GM12873 (cell line): ENCODE results near the gene TACR1.

Source experiments
- TF ChIP-seq, protein P1 (sequence below): IDR thresholded peaks from 2 replicates; pipeline ENCODE4 v1.5.1; 2012; ENCODE audit warnings: low read depth, mild to moderate bottlenecking, moderate library complexity, low read length, control low read depth; ENCODE audit not compliant: insufficient read depth; ENCODE audit errors: missing control alignments

TACR1 gene

DNA sequence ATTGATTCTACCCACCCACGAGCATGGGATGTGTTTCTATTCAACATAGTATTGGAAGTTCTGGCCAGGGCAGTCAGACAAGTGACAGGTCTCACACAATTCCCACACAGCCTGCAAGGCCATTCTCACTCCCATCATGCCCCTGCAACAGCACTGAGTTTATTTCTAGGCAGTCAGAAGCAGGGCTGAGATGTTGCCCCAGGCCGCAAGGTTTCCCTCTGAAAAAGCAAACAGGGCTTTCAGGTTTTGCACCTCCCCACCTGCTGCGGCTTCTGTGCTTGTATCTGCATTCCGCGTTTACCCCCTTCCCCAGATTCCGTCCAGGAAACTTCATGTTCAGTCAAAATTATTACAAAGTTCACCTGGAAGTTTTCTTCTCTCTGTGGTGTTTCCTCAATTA is 9.4 kb upstream of the TACR1 start:
- TF ChIP-seq, protein P1, sequence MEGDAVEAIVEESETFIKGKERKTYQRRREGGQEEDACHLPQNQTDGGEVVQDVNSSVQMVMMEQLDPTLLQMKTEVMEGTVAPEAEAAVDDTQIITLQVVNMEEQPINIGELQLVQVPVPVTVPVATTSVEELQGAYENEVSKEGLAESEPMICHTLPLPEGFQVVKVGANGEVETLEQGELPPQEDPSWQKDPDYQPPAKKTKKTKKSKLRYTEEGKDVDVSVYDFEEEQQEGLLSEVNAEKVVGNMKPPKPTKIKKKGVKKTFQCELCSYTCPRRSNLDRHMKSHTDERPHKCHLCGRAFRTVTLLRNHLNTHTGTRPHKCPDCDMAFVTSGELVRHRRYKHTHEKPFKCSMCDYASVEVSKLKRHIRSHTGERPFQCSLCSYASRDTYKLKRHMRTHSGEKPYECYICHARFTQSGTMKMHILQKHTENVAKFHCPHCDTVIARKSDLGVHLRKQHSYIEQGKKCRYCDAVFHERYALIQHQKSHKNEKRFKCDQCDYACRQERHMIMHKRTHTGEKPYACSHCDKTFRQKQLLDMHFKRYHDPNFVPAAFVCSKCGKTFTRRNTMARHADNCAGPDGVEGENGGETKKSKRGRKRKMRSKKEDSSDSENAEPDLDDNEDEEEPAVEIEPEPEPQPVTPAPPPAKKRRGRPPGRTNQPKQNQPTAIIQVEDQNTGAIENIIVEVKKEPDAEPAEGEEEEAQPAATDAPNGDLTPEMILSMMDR = no peak

DNA sequence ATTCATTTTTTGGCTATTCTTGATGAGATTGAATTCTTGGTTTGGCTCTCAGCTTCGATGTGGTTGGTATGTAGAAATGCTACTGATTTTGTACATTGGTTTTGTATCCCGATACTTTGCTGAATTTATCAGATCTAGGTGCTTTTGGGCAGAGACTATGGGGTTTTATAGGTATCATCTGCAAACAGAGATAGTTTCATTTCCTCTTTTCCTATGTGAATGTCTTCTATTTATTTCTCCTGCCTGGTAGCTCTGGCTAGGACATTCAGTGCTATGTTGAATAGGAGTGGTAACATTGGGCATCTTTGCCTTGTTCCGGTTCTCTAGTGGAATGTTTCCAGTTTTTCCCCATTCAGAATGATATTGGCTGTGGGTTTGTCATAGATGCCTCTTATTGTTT is 5.5 kb upstream of the TACR1 start:
- TF ChIP-seq, protein P1 = no peak

DNA sequence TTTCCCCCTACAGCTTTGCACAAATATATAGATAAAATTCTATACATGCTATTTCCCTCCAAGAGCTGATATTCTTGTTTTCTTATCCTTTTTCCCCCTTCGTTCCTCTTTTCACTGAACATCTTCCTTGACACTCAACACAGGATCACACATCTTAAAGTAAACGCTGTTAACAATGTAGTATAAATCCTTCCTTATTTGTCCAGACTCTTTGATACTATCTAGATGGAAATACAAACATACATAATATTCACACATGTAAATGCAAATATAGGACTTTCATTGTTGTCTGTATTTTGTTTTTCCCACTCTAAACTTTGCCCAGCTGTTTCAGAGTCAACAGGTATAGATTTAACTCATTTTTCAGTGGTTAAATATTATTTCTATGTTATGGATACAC is 3.0 kb upstream of the TACR1 start:
- TF ChIP-seq, protein P1 = no peak

DNA sequence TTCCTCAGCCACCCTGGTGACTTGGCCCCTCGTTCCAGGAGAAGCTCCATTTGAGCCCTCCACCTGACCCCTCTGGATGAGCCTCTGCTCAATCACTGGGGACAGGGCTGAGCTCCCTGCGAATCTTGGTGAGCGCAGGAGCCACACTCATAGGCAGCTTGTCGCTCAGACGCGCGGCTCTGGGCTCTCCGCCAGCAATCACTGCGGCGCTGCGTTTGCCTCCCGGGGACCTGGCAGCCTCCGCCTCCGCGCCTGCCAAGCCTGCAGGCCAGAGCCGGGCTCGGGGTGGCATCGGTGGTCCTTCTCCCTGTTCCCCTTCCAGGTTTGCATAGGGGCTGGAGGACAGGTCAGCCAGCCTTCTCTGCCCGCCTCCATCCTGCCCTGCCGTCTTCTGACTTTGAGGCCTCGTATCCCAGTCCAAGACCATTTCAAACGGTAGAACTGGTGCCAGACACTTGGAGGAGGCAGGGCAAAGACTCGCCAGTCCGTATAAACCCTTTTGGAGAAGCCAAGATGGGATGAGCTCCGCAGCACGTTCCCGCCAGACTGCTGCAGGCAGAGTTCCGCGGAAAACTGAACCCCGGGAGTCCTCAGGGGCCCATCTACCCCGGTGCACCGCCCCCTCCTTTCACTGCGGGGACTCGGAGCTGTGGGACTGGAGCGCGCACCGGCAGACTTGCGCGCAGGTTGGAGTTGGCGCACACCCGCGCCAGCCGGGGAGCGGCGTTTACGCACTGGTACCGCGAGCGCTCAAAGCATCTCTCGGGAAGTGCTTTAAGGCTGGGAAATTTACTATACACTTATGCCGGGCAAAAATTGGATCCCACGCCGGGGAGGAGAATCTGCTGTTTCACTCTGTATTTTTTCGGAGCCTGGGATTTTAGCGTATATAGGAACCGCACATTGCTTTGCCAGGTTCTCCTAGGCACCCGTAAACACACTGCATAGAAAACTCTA is 1.1 kb upstream of the TACR1 start:
- TF ChIP-seq, protein P1 = no peak

DNA sequence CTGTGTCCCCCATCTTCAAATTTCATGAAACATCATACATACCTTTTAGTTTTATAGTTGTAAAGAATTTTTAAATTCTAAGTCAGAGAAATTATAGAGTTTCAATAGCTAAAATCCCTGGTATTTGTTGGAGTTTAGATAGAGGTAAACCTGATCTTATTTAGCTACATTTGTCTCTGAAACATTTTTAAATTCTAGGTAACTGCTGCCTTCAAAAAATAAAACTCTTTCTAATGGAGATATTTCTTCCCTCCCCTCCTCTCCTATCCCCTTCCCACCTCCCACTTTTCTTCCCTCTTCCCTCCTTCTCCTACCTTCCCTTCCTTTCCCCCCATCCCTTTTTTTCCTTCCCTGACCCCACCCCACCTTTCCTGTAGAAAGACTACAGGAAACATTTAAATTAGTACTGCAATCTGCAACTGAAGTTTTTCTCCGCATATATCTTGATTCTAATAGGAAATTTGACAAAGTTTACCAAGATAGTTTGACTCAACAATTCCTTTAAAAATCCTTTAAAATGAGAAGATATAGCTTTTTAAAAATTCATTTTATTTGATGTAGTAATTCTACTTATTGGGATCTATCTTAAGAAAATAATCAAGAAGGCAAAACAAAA is 4.1 kb downstream of the TACR1 start:
- TF ChIP-seq, protein P1 = no peak

DNA sequence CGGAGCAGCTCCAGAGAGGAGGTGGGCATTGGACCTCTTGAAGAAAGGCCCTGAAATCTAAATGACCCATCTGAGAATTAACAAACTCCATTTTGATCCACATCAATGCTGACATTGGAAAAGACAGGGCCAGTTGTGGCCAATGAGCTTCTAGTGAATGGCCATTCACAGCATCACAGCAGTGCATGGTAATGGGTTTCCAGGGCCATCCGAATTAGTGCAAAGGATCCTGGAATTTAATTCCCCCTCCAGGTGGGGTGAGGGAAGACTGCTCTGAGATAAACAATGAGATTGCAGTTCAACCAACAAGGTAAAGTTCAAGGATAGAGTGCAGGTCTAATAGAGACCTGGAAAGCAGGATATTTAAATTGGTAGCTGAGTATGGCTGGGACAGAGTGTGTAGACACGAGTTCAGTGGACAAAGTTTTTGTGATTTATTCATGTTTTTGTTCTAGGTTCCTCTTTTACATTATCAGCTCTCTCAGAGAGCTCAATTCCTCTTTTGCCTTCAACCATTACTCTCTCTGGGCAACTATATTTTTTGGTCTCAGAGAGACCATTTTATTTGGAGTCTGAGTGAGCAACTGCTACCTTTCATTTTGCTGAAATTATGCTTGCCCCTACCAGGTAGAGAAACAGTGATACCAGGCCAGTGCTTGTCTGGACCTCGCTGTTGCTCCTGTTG is 5.0 kb downstream of the TACR1 start:
- TF ChIP-seq, protein P1 = no peak

DNA sequence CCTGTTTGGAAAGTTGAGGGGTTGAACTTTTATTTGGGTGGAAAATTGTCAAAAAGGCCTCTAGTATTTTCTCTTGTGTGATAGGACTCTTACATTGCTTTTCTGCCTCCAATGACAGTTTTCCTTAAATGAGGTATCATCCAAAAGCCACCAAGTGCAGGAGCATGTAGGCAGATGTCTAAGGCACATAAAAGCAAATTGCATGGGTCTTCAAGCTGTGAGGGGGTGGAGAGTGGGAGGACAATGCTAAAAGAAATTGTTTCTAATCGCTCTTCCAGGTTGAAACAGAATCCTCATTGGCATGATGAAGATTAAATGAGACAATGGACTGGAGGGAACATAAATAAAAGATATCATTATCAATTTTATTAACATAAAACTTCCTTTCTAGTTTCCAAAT is 6.8 kb downstream of the TACR1 start:
- TF ChIP-seq, protein P1 = no peak
